Thoracic aorta (tissue), 2 donors: ENCODE measurements around the gene PCGF3. TPM values are rescaled to one million over a fixed set of nuclear protein-coding genes. Genes with fewer than 3 reads are reported as not detected.
A peak's percentile ranks its signal among the peaks of the same experiment; 100 is the strongest.
"Not testable (repeated sequence)": the region's sequence is repeated elsewhere in the genome, so short reads cannot be mapped to it uniquely, and the experiment has no call there.

ENCODE experiments used
- ATAC-seq: fragments of 150-250 bp; one replicate; pipeline ENCODE4 v1.8.0; 2017; ENCODE audit warnings: low read depth; ENCODE audit not compliant: insufficient number of reproducible peaks, low FRiP score
- DNase-seq: peaks from one replicate; pipeline ENCODE4 v3.0.0-alpha.2; 2020; ENCODE audit warnings: low spot score
- H3K27ac ChIP-seq, 2 donors: fragments of 200-600 bp; sonication (generic); 1 replicate in 1 of 2; 2 replicates in 1 of 2; pipeline ENCODE4 v1.5.1; 2016; ENCODE audit warnings: mild to moderate bottlenecking in 2 of 2, moderate library complexity in 2 of 2
- H3K27me3 ChIP-seq: fragments of 200-600 bp; sonication (generic); replicated peaks from 2 replicates; pipeline ENCODE4 v1.6.0; 2016; ENCODE audit warnings: mild to moderate bottlenecking; ENCODE audit not compliant: insufficient read depth
- H3K36me3 ChIP-seq: fragments of 200-600 bp; sonication (generic); one replicate; pipeline ENCODE4 v1.5.1; 2016
- H3K4me1 ChIP-seq, 2 donors: fragments of 200-600 bp; sonication (generic); 1 replicate in 1 of 2; 2 replicates in 1 of 2; pipeline versions ENCODE4 v1.5.1 to v1.6.0; 2016; ENCODE audit warnings: low read depth in 2 of 2, mild to moderate bottlenecking in 1 of 2; ENCODE audit not compliant: control insufficient read depth in 1 of 2
- H3K4me3 ChIP-seq: fragments of 200-600 bp; sonication (generic); 2 replicates; pipeline ENCODE4 v1.5.1; 2016; ENCODE audit warnings: mild to moderate bottlenecking
- H3K9me3 ChIP-seq: fragments of 200-600 bp; sonication (generic); 2 replicates; pipeline ENCODE4 v1.5.1; 2016
- total RNA-seq, 2 donors: library from RNA; depleted of rRNA; stranded (reverse); fragments of >200 nt; gene quantifications; one replicate each; pipeline versions ENCODE4 v1.1.0 to v1.2.3, GENCODE V29; 2016
- TF ChIP-seq, protein P1 (sequence below): fragments of 200-600 bp; sonication (generic); IDR thresholded peaks from one replicate; pipeline ENCODE4 v1.5.1; 2019; ENCODE audit warnings: antibody characterized with exemption

The PCGF3 gene
- total RNA-seq, 2 donors from 2014 or later = 50.4 to 83.2 TPM

DNA sequence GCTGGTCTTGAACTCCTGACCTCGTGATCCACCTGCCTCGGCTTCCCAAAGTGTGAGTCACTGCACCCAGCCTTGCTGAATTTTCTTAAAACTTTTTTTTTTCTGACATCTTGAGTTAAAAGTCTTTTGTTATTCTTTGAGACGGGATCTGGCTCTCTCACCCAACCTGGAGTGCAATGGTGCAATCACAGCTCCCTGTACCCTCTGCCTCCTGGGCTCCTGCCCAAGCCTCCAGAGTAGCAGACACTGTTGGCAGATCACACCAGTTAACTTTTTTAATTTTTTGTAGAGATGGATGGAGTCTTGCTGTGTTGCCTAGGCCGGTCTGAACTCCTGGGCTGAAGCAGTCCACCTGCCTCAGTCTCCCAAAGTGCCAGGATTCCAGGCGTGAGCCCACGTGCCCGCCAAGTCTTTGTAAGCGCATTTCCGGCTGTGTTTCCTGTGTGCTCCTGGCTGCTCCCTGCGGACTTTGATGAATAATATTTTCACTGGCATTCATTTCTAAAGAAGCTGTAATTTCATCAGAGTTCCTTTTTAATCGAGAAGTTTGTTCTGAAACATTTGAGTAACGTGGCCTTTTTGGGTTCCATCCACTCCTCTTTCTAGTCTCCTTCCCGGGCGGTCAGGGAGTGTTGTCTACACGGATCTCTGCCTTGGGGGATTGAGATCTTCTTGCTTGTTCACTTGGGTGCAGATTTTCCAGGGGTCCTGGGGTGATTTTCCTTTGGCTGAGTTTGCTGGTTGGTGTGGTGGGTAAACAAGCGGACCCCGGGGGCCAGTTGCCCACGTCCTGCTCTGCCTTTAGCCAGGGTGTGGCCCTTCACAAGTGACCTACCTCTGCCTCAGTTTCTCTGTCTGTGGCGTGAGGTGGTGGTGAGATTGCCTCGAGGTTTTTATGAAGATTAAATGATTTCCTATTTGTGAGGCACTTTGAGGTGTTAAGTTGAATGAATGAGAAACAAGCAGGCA, 44.4 kb downstream of the PCGF3 start:
- Histone ChIP-seq H3K9me3 (peaks cover 16% of the 10 kb centered on the region), H3K36me3 (peaks cover 50% of the 10 kb centered on the region), H3K4me1 (no peaks in the 10 kb centered on the region), H3K27me3 (no peaks in the 10 kb centered on the region), H3K27ac (peak overlapping the region; percentile 11 to 52), H3K4me3 (no peak overlapping the region)
- TF ChIP-seq, protein P1, sequence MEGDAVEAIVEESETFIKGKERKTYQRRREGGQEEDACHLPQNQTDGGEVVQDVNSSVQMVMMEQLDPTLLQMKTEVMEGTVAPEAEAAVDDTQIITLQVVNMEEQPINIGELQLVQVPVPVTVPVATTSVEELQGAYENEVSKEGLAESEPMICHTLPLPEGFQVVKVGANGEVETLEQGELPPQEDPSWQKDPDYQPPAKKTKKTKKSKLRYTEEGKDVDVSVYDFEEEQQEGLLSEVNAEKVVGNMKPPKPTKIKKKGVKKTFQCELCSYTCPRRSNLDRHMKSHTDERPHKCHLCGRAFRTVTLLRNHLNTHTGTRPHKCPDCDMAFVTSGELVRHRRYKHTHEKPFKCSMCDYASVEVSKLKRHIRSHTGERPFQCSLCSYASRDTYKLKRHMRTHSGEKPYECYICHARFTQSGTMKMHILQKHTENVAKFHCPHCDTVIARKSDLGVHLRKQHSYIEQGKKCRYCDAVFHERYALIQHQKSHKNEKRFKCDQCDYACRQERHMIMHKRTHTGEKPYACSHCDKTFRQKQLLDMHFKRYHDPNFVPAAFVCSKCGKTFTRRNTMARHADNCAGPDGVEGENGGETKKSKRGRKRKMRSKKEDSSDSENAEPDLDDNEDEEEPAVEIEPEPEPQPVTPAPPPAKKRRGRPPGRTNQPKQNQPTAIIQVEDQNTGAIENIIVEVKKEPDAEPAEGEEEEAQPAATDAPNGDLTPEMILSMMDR = no peak
- DNase-seq (no peak), ATAC-seq (peak; percentile 53)

DNA sequence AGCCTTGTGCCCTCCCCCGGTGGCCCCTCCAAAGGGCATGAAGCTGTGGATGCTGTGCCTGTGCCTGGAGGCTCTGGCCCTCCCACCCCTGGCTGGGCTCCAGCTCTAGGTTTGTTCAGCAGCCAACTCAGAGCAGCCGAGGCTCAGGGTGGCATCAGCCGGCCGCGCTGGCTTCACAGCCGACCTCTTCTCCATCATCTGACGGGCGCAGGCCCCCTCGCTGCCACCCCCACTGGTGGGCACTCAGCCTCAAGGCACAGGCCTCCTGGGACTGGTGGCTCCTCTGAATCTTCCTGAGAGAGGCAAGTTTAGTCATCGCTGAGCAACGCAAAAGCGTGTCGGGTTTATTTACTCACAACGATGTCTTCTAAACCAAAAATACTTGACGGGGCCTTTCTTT, 46.0 kb downstream of the PCGF3 start:
- Histone ChIP-seq H3K4me3 (no peak overlapping the region), H3K36me3 (peaks cover 57% of the 10 kb centered on the region), H3K4me1 (no peaks in the 10 kb centered on the region), H3K27ac (no peak overlapping the region), H3K9me3 (peaks cover 16% of the 10 kb centered on the region), H3K27me3 (no peaks in the 10 kb centered on the region)
- DNase-seq = no peak
- ATAC-seq = no peak
- TF ChIP-seq, protein P1 = no peak

- Histone ChIP-seq H3K36me3 (peaks cover 61% of the 10 kb centered on the region), H3K27ac (no peak overlapping the region), H3K27me3 (no peaks in the 10 kb centered on the region), H3K9me3 (peaks cover 16% of the 10 kb centered on the region), H3K4me1 (no peaks in the 10 kb centered on the region), H3K4me3 (no peak overlapping the region)
- TF ChIP-seq, protein P1 = no peak
- no peak for ATAC-seq
- no peak for DNase-seq
Observed at GRCh38 chr4:752196-752861, 46.7 kb downstream of the PCGF3 start.

DNA sequence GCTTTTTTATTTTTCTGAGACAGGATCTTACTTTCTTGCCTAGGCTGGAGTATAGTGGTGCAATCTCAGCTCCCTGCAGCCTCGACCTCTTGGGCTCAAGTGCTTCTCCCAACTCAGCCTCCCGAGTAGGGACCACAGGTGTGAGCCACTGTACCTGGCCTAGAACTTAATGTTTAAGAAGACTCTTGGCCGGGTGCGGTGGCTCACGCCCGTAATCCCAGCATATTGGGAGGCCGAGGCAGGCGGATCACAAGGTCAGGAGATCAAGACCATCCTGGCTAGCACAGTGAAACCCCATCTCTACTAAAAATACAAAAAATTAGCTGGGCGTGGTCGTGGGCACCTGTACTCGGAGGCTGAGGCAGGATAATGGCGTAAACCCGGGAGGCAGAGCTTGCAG, 47.6 kb downstream of the PCGF3 start:
- Histone ChIP-seq H3K9me3 (peaks cover 21% of the 10 kb centered on the region), H3K36me3 (peaks cover 55% of the 10 kb centered on the region)
- not testable (repeated sequence) for H3K27me3 ChIP-seq

DNA sequence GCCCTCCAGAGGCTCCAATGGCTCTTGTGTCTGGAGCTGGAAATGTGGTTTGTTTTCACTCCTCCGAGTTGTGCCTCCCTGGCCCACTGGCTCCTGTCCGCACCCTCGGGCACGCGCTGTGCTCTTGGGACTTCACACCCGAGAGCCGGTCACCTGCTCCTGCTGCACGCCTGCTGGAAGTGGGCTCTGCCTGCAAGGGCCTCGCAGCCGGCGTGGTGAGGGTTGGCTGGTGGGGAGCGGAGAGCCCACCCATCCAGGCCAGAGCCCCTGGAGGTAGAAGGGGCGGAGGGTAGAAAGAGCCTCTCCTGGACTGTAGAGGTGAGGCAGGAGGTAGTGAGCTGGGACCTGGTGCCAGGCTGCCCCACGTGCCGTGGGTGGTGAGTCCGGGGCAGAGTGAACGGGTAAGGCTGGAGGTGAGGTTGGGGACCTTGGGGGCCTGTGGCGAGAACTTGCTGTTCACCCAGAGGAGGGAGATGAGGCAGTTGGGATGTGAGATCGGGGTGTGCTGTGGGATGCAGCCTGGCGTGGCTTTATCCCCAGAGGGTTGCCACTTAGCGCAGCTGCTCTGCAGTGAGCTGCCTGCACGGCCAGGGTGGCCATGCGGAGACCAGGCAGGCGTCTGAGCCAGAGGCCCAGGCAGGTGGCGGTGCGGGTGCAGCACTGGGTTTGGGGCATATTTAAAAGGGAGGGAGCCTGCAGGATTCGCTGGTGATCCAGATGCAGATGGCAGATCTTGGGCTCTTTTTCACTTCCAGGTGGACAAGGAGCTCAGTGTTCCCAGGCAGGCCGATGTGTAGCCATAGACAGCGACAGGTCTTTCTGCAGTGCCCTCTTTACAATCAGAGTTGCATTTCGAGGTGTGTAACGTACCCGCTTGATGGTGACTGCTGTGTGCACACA, 48.8 kb downstream of the PCGF3 start:
- DNase-seq = no peak
- Histone ChIP-seq H3K27ac (no peak overlapping the region), H3K36me3 (peaks cover 48% of the 10 kb centered on the region), H3K27me3 (no peaks in the 10 kb centered on the region), H3K9me3 (peaks cover 17% of the 10 kb centered on the region), H3K4me3 (no peak overlapping the region), H3K4me1 (no peaks in the 10 kb centered on the region)
- TF ChIP-seq, protein P1 = no peak
- ATAC-seq = no peak

More for the DNA sequence above, 47.6 kb downstream of the PCGF3 start:
- H3K27ac ChIP-seq, H3K4me1 ChIP-seq, H3K4me3 ChIP-seq, DNase-seq, ATAC-seq: not testable (repeated sequence)
